Progenitor cell of endocrine pancreas (in vitro differentiated cells): Measurements from ENCODE around the gene EXD1. TPM values are rescaled to one million over a fixed set of nuclear protein-coding genes. Genes with fewer than 3 reads are reported as not detected.

Experiments
- DNase-seq: peaks from one replicate; pipeline ENCODE4 v3.0.0; 2021; ENCODE audit warnings: low spot score; ENCODE audit not compliant: unreplicated experiment
- H3K27ac Mint-ChIP-seq: 2 replicates; pipeline ENCODE4 v1.8.0; 2021; ENCODE audit warnings: mild to moderate bottlenecking, moderate library complexity, mixed read lengths
- H3K27me3 Mint-ChIP-seq: 2 replicates; pipeline ENCODE4 v1.8.0; 2021; ENCODE audit warnings: mixed read lengths
- H3K36me3 Mint-ChIP-seq: 2 replicates; pipeline ENCODE4 v1.8.0; 2022; ENCODE audit warnings: mixed read lengths; ENCODE audit not compliant: insufficient read depth
- H3K4me1 Mint-ChIP-seq: 2 replicates; pipeline ENCODE4 v1.8.0; 2021; ENCODE audit warnings: low read depth, mixed read lengths
- H3K4me3 Mint-ChIP-seq: 2 replicates; pipeline ENCODE4 v1.8.0; 2021; ENCODE audit warnings: low read depth, mild to moderate bottlenecking, moderate library complexity, mixed read lengths
- H3K9me3 Mint-ChIP-seq: 2 replicates; pipeline ENCODE4 v1.8.0; 2021; ENCODE audit warnings: low read depth, mixed read lengths
- CTCF ChIP-seq: fragments of 200-600 bp; sonication (generic); IDR thresholded peaks from one replicate; pipeline ENCODE4 v1.5.0; 2021; ENCODE audit warnings: antibody characterized with exemption, mild to moderate bottlenecking; ENCODE audit not compliant: unreplicated experiment
- total RNA-seq: library from RNA; stranded (reverse); gene quantifications from 2 replicates; pipeline ENCODE4 v1.2.1, GENCODE V29; 2021

Gene EXD1
- total RNA-seq, 1 donor from 2014 or later, result not detected

GRCh38 chr15:41207687-41208448, 22.7 kb downstream of the EXD1 start:
- TF ChIP-seq CTCF, result no peak
- H3K27ac Mint-ChIP-seq, result no peak overlapping the region
- no peak for DNase-seq
- peaks cover 3% of the 10 kb centered on the region for H3K27me3 Mint-ChIP-seq
- no peak overlapping the region for H3K4me3 Mint-ChIP-seq
- no peaks in the 10 kb centered on the region for H3K36me3 Mint-ChIP-seq
- H3K9me3 Mint-ChIP-seq, result no peaks in the 10 kb centered on the region
- H3K4me1 Mint-ChIP-seq, result no peaks in the 10 kb centered on the region

DNA sequence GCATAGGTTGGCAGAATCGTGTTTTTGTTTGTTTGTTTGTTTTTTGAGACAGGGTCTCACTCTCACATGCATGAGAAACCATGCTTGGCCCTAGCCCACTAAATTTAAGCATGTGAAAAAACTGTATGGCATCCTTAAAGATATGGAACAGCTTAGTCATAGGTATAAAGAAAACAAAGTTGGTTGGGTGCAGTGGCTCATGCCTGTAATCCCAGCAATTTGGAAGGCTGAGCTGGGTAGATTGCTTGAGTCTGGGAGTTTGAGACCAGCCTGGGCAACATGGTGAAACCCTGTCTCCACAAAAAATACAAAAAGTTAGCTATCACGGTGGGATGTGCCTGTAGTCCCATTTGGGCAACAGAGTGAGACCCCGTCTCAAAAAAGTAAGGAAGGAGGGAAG, 25.2 kb downstream of the EXD1 start:
- no peak for DNase-seq
- TF ChIP-seq CTCF, result no peak
- no peaks in the 10 kb centered on the region for H3K4me1 Mint-ChIP-seq
- no peaks in the 10 kb centered on the region for H3K36me3 Mint-ChIP-seq
- no peak overlapping the region for H3K27ac Mint-ChIP-seq
- H3K4me3 Mint-ChIP-seq, result no peak overlapping the region
- H3K9me3 Mint-ChIP-seq, result no peaks in the 10 kb centered on the region
- peaks cover 3% of the 10 kb centered on the region for H3K27me3 Mint-ChIP-seq

DNA sequence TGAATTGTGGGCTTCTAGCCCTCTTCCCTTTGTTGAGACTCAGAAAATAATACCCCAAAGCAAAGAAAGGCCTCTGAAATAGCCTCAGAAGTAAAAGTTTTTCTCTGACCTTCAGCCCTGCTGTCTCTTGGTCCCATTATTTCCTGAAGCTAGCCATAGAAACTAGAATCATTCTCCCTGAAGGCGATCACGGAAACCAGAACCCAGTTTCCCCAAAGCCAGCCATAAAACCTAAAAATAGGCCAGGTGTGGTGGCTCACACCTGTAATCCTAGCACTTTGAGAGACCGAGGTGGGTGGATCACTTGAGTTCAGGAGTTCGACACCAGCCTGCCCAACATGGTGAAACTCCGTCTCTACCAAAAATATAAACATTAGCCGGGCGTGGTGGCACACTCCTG, 27.2 kb downstream of the EXD1 start:
- Mint-ChIP-seq H3K9me3 (no peaks in the 10 kb centered on the region), H3K4me1 (no peaks in the 10 kb centered on the region), H3K27ac (no peak overlapping the region), H3K27me3 (no peaks in the 10 kb centered on the region), H3K4me3 (no peak overlapping the region), H3K36me3 (no peaks in the 10 kb centered on the region)
- no peak for DNase-seq
- TF ChIP-seq CTCF, result no peak

- H3K27me3 Mint-ChIP-seq, result no peaks in the 10 kb centered on the region
- H3K4me1 Mint-ChIP-seq, result no peaks in the 10 kb centered on the region
- H3K27ac Mint-ChIP-seq, result no peak overlapping the region
- no peaks in the 10 kb centered on the region for H3K9me3 Mint-ChIP-seq
- TF ChIP-seq CTCF, result no peak
- DNase-seq, result no peak
- H3K36me3 Mint-ChIP-seq, result no peaks in the 10 kb centered on the region
- H3K4me3 Mint-ChIP-seq, result no peak overlapping the region
Measured at GRCh38 chr15:41199470-41199869, 31.1 kb downstream of the EXD1 start.

DNA sequence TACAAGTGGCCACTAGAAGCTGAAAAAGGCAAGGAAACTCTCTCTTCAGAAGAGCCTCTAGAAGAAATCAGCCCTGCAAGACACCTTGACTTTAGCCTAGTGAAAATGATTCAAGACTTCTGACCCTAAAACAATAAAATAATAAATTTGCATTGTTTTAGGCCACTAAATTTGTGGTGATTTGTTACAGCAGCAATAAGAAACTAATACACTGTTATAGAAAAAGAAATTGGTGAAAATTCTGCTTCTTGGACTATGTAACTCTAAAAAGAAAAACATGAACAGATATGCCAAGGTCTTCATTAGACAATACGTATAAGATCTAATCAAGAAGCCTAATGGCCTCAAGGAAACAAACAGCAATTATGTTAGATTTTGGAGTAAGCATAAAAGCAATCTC, 36.1 kb downstream of the EXD1 start:
- Mint-ChIP-seq H3K27ac (no peak overlapping the region), H3K9me3 (no peaks in the 10 kb centered on the region)
- DNase-seq, result no peak

More for the DNA sequence above, 36.1 kb downstream of the EXD1 start:
- TF ChIP-seq CTCF, result no peak
- H3K27me3 Mint-ChIP-seq, result no peaks in the 10 kb centered on the region
- H3K4me3 Mint-ChIP-seq, result no peak overlapping the region
- no peaks in the 10 kb centered on the region for H3K36me3 Mint-ChIP-seq
- H3K4me1 Mint-ChIP-seq, result no peaks in the 10 kb centered on the region
